ENCODE data around the gene CTAGE9.
"Not testable (repeated sequence)": the region's sequence is repeated elsewhere in the genome, so short reads cannot be mapped to it uniquely, and the experiment has no call there.

CTAGE9 gene

GRCh38 chr6:131710917-131711316 lies at the start of gene CTAGE9:
Gene CTAGE9, minus strand, starts transcription at chr6:131711017. Its CDS starts 0 bp downstream, at chr6:131711017.
- H3K27ac ChIP-seq = not testable (repeated sequence)

- no peak for TF ChIP-seq ZFX (IDR thresholded peaks at IDR 0.05)
- no peak for TF ChIP-seq CTCF (conservative IDR thresholded peaks at IDR 0.05)
- H3K27ac ChIP-seq = no peak overlapping the region
These were observed 48.1 kb upstream of the CTAGE9 start for GRCh38 chr6:131758920-131759319.

GRCh38 chr6:131756039-131756438 lies 45.2 kb upstream of the CTAGE9 start:
- TF ChIP-seq ZFX (IDR thresholded peaks at IDR 0.05) (no peak), CTCF (conservative IDR thresholded peaks at IDR 0.05) (no peak)
- H3K27ac ChIP-seq = no peak overlapping the region

- H3K27ac ChIP-seq = no peak overlapping the region
These were observed 44.8 kb upstream of the CTAGE9 start for GRCh38 chr6:131755597-131755996.

GRCh38 chr6:131754715-131755567 lies 44.1 kb upstream of the CTAGE9 start:
- TF ChIP-seq ZFX (IDR thresholded peaks at IDR 0.05) = no peak
- TF ChIP-seq CTCF (conservative IDR thresholded peaks at IDR 0.05) = no peak
- H3K27ac ChIP-seq = no peak overlapping the region

More at GRCh38 chr6:131755597-131755996, 44.8 kb upstream of the CTAGE9 start:
- TF ChIP-seq ZFX (IDR thresholded peaks at IDR 0.05) (no peak), CTCF (conservative IDR thresholded peaks at IDR 0.05) (no peak)

- H3K27ac ChIP-seq = no peak overlapping the region
- TF ChIP-seq ZFX (IDR thresholded peaks at IDR 0.05) = no peak
These were observed 43.3 kb upstream of the CTAGE9 start for GRCh38 chr6:131754088-131754487.

GRCh38 chr6:131751012-131751715 lies 40.3 kb upstream of the CTAGE9 start:
- H3K27ac ChIP-seq = not testable (repeated sequence)

- no peak overlapping the region for H3K27ac ChIP-seq
- TF ChIP-seq CTCF (conservative IDR thresholded peaks at IDR 0.05) (no peak), ZFX (IDR thresholded peaks at IDR 0.05) (no peak)
These were observed 38.2 kb upstream of the CTAGE9 start for GRCh38 chr6:131749023-131749422.

Measured in C4-2B (cell line).